NCI-H2196 (cell line): ENCODE data around the gene NAT9.

Experiments used
- DNase-seq: peaks from one replicate; lab custom pipeline; 2025; ENCODE audit not compliant: unreplicated experiment; lab: John Stamatoyannopoulos, UW

Gene NAT9

GRCh38 chr17:74763565-74764387 is 12.4 kb downstream of the NAT9 start:
- DNase-seq: no peak

- no peak for DNase-seq
Observed at GRCh38 chr17:74761931-74762330, 14.2 kb downstream of the NAT9 start.

GRCh38 chr17:74761419-74761818 is 14.7 kb downstream of the NAT9 start:
- DNase-seq: no peak

- peak; percentile 58 for DNase-seq
Observed at GRCh38 chr17:74760404-74761105, 15.6 kb downstream of the NAT9 start.

GRCh38 chr17:74759941-74760340 is 16.2 kb downstream of the NAT9 start:
- DNase-seq: peak; percentile 21

- no peak for DNase-seq
Observed at GRCh38 chr17:74759243-74759801, 16.8 kb downstream of the NAT9 start.

GRCh38 chr17:74758848-74759168 is 17.3 kb downstream of the NAT9 start:
- no peak for DNase-seq

GRCh38 chr17:74757931-74758847 is 18.0 kb downstream of the NAT9 start:
- peak; percentile 52 for DNase-seq

- DNase-seq: peak; percentile 19
Observed at GRCh38 chr17:74757502-74757901, 18.6 kb downstream of the NAT9 start.

GRCh38 chr17:74756891-74757290 is 19.3 kb downstream of the NAT9 start:
- no peak for DNase-seq

GRCh38 chr17:74755533-74755932 is 20.6 kb downstream of the NAT9 start:
- no peak for DNase-seq

- DNase-seq: no peak
Observed at GRCh38 chr17:74754832-74755231, 21.3 kb downstream of the NAT9 start.

GRCh38 chr17:74752822-74753401 is 23.2 kb downstream of the NAT9 start:
- DNase-seq: no peak

GRCh38 chr17:74752415-74752814 is 23.7 kb downstream of the NAT9 start:
- DNase-seq: no peak

GRCh38 chr17:74750327-74751069 is 25.6 kb downstream of the NAT9 start:
- no peak for DNase-seq

GRCh38 chr17:74750039-74750326 is 26.2 kb downstream of the NAT9 start:
- no peak for DNase-seq

- DNase-seq: no peak
Observed at GRCh38 chr17:74749279-74750038, 26.7 kb downstream of the NAT9 start.

- DNase-seq: peak; percentile 97
Observed at GRCh38 chr17:74748529-74749278, 27.4 kb downstream of the NAT9 start, which contains the start of gene NHERF1. TSS of gene NHERF1 (plus strand) at chr17:74748628. CDS start at chr17:74748847, 219 bp downstream.

- no peak for DNase-seq
Observed at GRCh38 chr17:74748279-74748528, 27.9 kb downstream of the NAT9 start.
